Activated T-helper 17 cell treated with anti-CD3 and anti-CD28 coated beads, Interleukin-2, amount 50 U/mL, for 72 hours (primary cell): ENCODE results near the gene CDH23. TPM values are rescaled to one million over a fixed set of nuclear protein-coding genes. Genes with fewer than 3 reads are reported as not detected.

Source experiments
- ATAC-seq: fragments of 150-1000 bp; cut with Tn5 transposase; replicated peaks from 2 replicates; pipeline ENCODE4 v1.10.0; 2021; ENCODE audit warnings: mild to moderate bottlenecking, moderate library complexity
- H3K27ac Mint-ChIP-seq: one replicate; pipeline ENCODE4 v1.8.0; 2022; ENCODE audit warnings: mixed read lengths
- H3K27me3 Mint-ChIP-seq: one replicate; pipeline ENCODE4 v1.8.0; 2022; ENCODE audit warnings: mixed read lengths
- H3K36me3 Mint-ChIP-seq: one replicate; pipeline ENCODE4 v1.8.0; 2022; ENCODE audit warnings: low read depth, mild to moderate bottlenecking, mixed read lengths
- H3K4me1 Mint-ChIP-seq: one replicate; pipeline ENCODE4 v1.8.0; 2022; ENCODE audit warnings: mixed read lengths
- H3K4me3 Mint-ChIP-seq: one replicate; pipeline ENCODE4 v1.8.0; 2022; ENCODE audit warnings: mild to moderate bottlenecking, mixed read lengths
- H3K9me3 Mint-ChIP-seq: one replicate; pipeline ENCODE4 v1.8.0; 2022; ENCODE audit warnings: mixed read lengths
- total RNA-seq, 2 donors: library from RNA; stranded (reverse); gene quantifications; one replicate each; pipeline ENCODE4 v1.2.3, GENCODE V29; 2022

CDH23 gene
- total RNA-seq, 2 donors from 2014 or later = 0.09 to 16.2 TPM

GRCh38 chr10:71807557-71808510 is 411.1 kb downstream of the CDH23 start:
- ATAC-seq = no peak
- H3K27me3 Mint-ChIP-seq = no peaks in the 10 kb centered on the region
- peaks cover 6% of the 10 kb centered on the region for H3K4me1 Mint-ChIP-seq
- H3K9me3 Mint-ChIP-seq = no peaks in the 10 kb centered on the region
- no peak overlapping the region for H3K27ac Mint-ChIP-seq
- H3K36me3 Mint-ChIP-seq = no peaks in the 10 kb centered on the region
- H3K4me3 Mint-ChIP-seq = no peak overlapping the region

DNA sequence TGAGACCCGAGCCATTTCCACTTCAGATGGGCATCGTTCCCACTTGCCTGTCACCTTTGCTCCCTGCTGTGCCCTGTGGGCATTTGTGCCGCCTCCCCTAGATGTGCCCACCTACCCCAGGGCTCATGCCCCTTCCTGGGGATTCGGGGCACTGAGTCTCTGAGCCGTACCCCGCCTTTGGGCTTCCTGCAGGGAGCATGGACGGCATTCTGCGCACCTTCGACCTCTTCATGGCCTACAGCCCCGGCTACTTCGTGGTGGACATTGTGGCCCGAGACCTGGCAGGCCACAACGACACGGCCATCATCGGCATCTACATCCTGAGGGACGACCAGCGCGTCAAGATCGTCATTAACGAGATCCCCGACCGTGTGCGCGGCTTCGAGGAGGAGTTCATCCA is 412.9 kb downstream of the CDH23 start:
- H3K27me3 Mint-ChIP-seq = no peaks in the 10 kb centered on the region
- no peaks in the 10 kb centered on the region for H3K4me1 Mint-ChIP-seq
- no peak overlapping the region for H3K27ac Mint-ChIP-seq
- no peaks in the 10 kb centered on the region for H3K9me3 Mint-ChIP-seq
- H3K36me3 Mint-ChIP-seq = peaks cover 5% of the 10 kb centered on the region
- H3K4me3 Mint-ChIP-seq = no peak overlapping the region
- ATAC-seq = no peak

DNA sequence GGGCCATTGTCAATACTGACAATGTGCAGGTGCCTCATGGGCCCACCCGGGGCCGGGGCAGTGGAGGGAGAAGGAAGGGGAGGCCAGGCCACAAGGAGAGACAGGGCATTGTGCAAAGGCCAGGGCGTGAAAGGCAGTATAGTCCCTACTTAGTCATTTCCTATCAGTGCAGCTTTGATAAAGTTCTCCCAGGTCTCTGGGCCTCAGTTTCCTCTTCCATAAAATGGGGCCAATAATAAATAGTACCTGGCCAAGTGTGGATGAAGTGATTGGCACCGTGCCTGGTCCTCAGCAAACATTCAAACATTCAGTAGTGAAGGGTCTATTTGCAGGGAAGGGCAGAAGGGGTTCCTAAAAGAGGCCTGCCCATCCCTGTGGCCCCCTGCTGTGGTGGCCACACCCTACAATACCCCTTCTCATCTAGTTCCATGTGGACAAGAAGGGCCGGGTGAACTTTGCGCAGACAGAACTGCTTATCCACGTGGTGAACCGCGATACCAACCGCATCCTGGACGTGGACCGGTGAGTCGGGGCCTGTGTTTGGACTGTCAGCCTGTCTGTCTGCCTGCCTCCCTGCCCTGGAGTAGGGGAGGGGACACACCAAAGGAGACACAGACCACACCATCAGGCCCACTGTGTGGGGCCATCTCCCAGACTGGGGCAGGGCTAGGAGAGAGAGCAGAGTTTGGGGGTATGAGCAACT is 413.5 kb downstream of the CDH23 start:
- no peaks in the 10 kb centered on the region for H3K4me1 Mint-ChIP-seq
- no peak for ATAC-seq
- H3K9me3 Mint-ChIP-seq = no peaks in the 10 kb centered on the region
- H3K4me3 Mint-ChIP-seq = no peak overlapping the region
- peaks cover 7% of the 10 kb centered on the region for H3K36me3 Mint-ChIP-seq
- no peak overlapping the region for H3K27ac Mint-ChIP-seq
- H3K27me3 Mint-ChIP-seq = no peaks in the 10 kb centered on the region

- Mint-ChIP-seq H3K4me1 (no peaks in the 10 kb centered on the region), H3K4me3 (no peak overlapping the region), H3K36me3 (peaks cover 15% of the 10 kb centered on the region), H3K9me3 (no peaks in the 10 kb centered on the region), H3K27ac (no peak overlapping the region), H3K27me3 (no peaks in the 10 kb centered on the region)
- ATAC-seq = no peak
Observed at GRCh38 chr10:71811351-71811750, 414.6 kb downstream of the CDH23 start.

DNA sequence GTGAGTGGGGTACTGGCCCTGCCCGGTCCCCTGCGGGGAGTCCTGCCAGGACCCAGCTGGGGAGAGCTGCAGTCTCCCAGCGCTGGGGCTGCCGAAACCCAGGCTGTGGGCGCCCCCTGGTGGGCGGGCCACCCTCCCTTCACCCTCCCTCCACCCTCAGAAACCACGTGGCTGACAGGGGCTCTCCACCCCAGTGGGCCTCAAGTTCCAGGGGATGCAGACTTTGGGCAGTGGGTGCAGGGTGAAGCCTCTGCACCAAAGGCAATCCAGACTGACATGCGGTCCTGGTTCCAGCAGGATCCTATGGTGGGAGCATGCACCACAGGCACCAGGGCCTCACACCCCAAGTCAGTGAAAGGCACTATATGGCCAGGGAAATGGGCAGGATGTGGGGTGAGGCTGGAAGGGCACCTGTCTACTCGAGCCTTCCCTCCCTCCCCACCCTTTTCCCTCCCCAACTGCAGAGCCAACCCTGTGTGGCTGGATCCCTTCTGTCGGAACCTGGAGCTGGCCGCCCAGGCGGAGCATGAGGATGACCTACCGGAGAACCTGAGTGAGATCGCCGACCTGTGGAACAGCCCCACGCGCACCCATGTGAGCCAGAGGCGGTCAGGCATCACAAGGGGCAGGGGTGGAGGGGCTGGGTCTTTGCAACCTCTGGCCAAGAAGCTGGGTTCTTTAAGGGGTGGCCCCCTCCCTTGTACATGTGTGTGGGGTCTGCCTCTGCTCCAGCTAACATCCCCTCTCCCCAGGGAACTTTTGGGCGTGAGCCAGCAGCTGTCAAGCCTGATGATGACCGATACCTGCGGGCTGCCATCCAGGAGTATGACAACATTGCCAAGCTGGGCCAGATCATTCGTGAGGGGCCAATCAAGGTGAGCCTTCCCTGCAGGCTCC is 415.5 kb downstream of the CDH23 start:
- Mint-ChIP-seq H3K36me3 (peaks cover 24% of the 10 kb centered on the region), H3K27me3 (no peaks in the 10 kb centered on the region), H3K4me3 (no peak overlapping the region), H3K27ac (no peak overlapping the region), H3K9me3 (no peaks in the 10 kb centered on the region), H3K4me1 (no peaks in the 10 kb centered on the region)
- peak; percentile 91 for ATAC-seq

DNA sequence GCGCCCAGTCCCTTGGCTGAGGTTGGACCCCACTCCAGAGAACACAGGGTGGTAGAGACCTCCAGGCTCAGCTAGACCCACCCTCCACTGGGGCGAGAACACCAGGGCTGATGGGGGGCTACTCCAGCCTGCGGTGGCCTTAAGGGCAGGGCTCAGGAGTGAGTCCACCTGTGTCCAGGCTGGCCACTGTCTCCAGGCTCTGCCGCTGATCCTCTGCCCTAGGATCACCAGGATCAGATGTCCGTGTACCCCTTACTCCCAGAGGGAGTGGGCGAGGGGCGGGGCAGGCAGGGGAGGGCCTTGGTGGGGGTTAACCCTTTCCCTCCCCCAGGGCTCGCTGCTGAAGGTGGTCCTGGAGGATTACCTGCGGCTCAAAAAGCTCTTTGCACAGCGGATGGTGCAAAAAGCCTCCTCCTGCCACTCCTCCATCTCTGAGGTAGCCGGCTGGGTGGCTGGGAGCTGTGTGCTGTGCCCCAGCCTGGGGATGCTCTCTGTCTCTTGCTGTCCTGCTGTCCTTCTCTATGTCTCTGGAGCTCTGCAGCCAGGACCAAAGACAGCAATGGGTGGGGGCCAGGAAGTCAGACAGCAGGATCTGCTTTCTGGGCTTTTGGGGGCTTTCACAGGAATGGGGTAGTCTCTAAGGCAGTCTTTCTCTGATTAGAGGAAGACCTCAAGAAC is 416.3 kb downstream of the CDH23 start:
- Mint-ChIP-seq H3K4me3 (no peak overlapping the region), H3K27me3 (no peaks in the 10 kb centered on the region), H3K27ac (no peak overlapping the region), H3K36me3 (peaks cover 32% of the 10 kb centered on the region), H3K4me1 (no peaks in the 10 kb centered on the region), H3K9me3 (no peaks in the 10 kb centered on the region)
- ATAC-seq = no peak

DNA sequence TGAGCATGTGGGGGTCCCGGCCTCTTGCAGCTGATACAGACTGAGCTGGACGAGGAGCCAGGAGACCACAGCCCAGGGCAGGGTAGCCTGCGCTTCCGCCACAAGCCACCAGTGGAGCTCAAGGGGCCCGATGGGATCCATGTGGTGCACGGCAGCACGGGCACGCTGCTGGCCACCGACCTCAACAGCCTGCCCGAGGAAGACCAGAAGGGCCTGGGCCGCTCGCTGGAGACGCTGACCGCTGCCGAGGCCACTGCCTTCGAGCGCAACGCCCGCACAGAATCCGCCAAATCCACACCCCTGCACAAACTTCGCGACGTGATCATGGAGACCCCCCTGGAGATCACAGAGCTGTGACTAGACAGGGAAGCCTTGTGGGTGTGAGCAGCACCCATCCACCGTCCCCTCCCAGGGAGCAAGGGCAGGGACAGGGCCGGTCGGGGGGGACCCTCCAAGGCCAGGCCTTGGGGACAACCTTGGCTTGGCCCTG is 418.2 kb downstream of the CDH23 start:
- Mint-ChIP-seq H3K36me3 (peaks cover 51% of the 10 kb centered on the region), H3K9me3 (no peaks in the 10 kb centered on the region), H3K4me1 (no peaks in the 10 kb centered on the region)

DNA sequence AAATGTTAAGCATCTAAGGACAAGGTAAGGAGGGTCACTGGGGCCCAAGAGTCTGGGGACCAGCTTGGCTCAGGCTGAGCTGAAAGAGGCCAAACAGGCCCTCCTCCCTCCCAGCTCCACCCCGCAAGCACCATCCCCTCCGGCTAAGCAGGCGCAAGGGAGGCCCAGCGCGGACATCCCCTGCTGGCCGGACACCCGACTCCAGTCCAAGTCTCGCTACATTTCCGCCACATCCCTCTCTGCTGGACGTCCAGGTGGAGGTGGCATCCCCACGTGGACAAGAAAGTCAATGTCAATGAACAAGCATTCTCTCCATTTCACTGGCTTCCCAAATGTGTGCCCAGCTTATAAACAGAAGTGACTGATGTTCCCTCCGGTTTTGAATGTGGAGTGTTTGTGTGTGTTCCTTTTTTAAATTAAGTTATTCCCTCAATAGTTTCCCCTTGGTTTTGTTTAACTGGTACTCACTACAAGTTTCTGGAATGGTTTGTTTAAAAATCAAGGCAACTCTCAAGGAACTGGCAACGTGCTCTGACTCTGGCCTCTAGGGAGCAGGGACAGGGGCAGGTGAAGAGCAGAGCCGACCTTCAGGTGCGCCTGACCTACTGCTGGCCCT is 418.9 kb downstream of the CDH23 start:
- H3K27ac Mint-ChIP-seq = no peak overlapping the region
- H3K27me3 Mint-ChIP-seq = no peaks in the 10 kb centered on the region
- peaks cover 58% of the 10 kb centered on the region for H3K36me3 Mint-ChIP-seq
- H3K4me3 Mint-ChIP-seq = no peak overlapping the region
- no peak for ATAC-seq
- H3K9me3 Mint-ChIP-seq = no peaks in the 10 kb centered on the region
- H3K4me1 Mint-ChIP-seq = no peaks in the 10 kb centered on the region

More for the DNA sequence above, 418.2 kb downstream of the CDH23 start:
- Mint-ChIP-seq H3K27me3 (no peaks in the 10 kb centered on the region), H3K27ac (no peak overlapping the region), H3K4me3 (no peak overlapping the region)
- ATAC-seq = no peak

- no peaks in the 10 kb centered on the region for H3K9me3 Mint-ChIP-seq
- H3K4me1 Mint-ChIP-seq = no peaks in the 10 kb centered on the region
- ATAC-seq = no peak
- no peaks in the 10 kb centered on the region for H3K27me3 Mint-ChIP-seq
- H3K36me3 Mint-ChIP-seq = peaks cover 66% of the 10 kb centered on the region
- H3K4me3 Mint-ChIP-seq = no peak overlapping the region
- peak overlapping the region; percentile 59 for H3K27ac Mint-ChIP-seq
Observed at GRCh38 chr10:71816421-71816851, 419.7 kb downstream of the CDH23 start.

DNA sequence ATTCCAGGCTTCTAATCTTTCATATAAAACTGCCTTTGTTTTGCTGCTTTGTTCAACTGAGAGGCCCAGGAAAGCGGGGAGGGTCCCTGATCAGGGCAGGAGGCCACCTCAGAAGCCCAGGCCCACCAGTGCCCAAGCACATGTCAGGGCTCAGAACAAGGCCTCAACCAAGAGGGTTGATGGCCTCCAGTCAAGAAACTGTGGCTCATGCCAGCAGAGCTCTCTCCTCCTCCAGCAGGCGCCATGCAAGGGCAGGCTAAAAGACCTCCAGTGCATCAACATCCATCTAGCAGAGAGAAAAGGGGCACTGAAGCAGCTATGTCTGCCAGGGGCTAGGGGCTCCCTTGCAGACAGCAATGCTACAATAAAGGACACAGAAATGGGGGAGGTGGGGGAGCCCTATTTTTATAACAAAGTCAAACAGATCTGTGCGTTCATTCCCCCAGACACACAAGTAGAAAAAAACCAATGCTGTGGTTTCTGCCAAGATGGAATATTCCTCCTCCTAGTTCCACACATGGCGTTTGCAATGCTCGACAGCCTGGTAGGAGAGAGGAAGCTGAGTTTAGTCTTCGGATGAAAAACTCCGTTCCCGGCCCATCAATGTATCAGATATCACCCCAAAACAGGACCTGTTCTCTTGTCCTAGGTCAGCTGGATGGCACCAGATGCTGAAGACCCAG is 420.4 kb downstream of the CDH23 start:
- no peaks in the 10 kb centered on the region for H3K27me3 Mint-ChIP-seq
- H3K27ac Mint-ChIP-seq = peak overlapping the region; percentile 59
- no peak overlapping the region for H3K4me3 Mint-ChIP-seq
- ATAC-seq = no peak
- H3K4me1 Mint-ChIP-seq = peaks cover 6% of the 10 kb centered on the region
- no peaks in the 10 kb centered on the region for H3K9me3 Mint-ChIP-seq
- H3K36me3 Mint-ChIP-seq = peaks cover 72% of the 10 kb centered on the region

DNA sequence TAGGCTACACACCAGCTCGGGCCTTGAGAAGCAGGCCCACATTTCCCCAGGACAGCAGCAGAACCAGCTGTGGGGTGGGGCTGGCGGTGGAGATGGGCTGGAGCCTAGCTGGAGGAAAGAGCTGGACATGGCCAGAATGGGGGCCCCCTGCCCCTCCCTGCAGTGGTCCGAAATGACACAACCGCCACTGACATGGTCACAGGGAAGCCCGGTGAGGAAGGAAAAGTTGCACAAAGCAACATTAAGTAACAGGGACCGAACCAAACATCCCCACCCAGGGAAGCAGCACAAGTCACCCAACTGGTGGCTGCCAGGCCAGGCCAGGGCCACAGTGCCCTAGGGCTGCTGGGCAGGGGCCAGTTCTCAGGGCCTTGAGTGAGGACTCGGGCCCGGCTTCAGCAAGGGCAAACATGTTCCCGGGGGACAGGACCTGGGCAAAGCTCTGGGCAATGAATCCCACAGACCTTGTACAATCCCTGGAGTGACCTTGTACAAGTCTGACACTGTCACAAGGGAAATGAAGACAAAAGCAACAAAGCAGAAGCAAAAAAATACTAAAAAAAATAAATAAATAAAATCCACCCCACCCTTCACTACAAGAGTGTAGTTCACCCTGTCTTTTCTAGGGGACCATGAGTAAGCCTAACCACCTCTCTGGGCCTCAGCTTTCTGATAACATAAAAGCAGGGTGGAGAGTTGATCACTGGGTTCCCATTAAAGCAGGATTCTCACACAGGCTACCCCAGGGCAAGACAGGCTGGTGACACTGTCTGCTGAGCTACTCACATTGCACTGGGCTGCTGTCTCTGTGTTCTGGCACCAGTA is 421.3 kb downstream of the CDH23 start:
- Mint-ChIP-seq H3K27me3 (no peaks in the 10 kb centered on the region), H3K9me3 (no peaks in the 10 kb centered on the region), H3K36me3 (peaks cover 81% of the 10 kb centered on the region), H3K27ac (no peak overlapping the region), H3K4me1 (peaks cover 12% of the 10 kb centered on the region), H3K4me3 (no peak overlapping the region)
- no peak for ATAC-seq

- Mint-ChIP-seq H3K27me3 (no peaks in the 10 kb centered on the region), H3K4me1 (peaks cover 12% of the 10 kb centered on the region), H3K36me3 (peaks cover 89% of the 10 kb centered on the region), H3K9me3 (no peaks in the 10 kb centered on the region), H3K4me3 (no peak overlapping the region), H3K27ac (no peak overlapping the region)
- no peak for ATAC-seq
Observed at GRCh38 chr10:71818674-71819260, 422.0 kb downstream of the CDH23 start.
